Endothelial cell of hepatic sinusoid (primary cell): ENCODE data around the gene ZBTB40.

Source experiments
- in situ Hi-C: cut with HindIII; loops from 2 replicates; pipeline ENCODE4 v1.10.0; 2017; ENCODE audit warnings: low sequenced_read_pairs

Gene ZBTB40

GRCh38 chr1:22576150-22576544 is 124.5 kb downstream of the ZBTB40 start:
- in situ Hi-C loops = no loop called here

GRCh38 chr1:22576617-22577016 is 125.0 kb downstream of the ZBTB40 start:
- in situ Hi-C loops = no loop called here

DNA sequence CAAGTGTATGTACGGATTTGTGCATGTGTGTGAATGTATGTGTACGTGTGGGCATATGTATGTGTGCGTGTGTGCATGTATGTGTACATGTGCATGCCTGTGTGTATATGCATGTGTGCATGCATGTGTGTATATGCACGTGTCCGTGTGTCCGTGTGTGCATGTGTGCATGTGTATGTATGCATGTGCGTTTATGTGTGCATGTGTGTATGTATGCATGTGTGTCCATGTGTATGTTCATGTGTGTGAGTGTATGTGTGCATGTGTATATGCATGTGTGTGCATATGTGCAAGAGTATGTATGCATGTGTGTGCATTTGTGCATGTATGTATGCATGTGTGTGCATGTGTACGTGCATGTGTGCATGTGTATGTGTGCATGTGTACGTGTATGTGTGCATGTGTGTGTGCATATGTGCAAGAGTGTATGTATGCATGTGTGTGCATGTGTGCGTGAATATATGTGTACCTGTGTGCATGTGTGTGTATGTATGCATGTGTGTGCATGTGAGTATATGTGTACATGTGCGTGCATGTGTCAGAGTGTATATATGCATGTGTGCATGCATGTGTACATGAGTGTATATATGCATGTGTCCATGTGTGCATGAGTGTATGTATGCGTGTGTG is 127.2 kb downstream of the ZBTB40 start:
- in situ Hi-C loops = no loop called here

GRCh38 chr1:22579541-22580155 is 128.0 kb downstream of the ZBTB40 start:
- in situ Hi-C loops = no loop called here
